Activated T-cell treated with anti-CD3 and anti-CD28 coated beads, Interleukin-2, amount 50 U/mL, for 1 hour (primary cell): ENCODE results near the gene TSFM.
"Not testable (repeated sequence)": the region's sequence is repeated elsewhere in the genome, so short reads cannot be mapped to it uniquely, and the experiment has no call there.

Source experiments
- DNase-seq: peaks from one replicate; pipeline ENCODE4 v3.0.0-alpha.2; 2020

The TSFM gene

DNA sequence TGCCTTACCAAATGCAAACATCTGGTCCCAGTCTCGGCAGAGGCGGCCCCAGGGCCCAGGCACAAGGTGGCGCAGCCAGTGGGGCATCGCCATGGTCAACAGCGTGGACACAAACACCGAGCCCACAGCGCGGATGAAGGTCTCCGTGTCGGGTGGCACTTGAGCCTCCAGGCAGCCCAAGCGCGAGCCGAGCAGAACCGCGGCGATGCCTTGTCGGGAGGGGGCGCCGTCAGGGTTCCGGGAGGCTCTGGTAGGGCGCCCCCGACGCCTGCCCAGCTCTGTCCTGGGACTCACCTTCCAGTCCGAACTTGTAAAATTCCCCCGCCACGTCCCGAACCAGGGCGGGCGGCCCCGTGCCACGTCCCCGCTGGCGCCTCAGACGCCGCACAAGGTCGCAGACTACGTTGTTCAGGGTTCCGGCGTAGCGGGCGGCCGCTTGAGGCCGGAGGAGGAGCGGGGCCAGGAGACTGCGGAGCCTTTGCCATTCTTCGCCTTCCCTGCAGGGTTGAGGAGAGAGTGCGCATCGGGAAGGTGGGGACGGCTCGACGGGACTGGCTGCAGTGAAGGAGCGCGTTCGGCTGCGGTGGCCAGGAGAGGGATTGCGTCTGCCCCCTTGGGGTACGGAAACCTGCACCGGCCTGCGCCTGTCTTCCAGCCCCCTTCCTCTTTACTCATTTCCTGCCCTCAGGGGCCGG lies 17.4 kb upstream of the TSFM start:
- peak; percentile 68 for DNase-seq

DNA sequence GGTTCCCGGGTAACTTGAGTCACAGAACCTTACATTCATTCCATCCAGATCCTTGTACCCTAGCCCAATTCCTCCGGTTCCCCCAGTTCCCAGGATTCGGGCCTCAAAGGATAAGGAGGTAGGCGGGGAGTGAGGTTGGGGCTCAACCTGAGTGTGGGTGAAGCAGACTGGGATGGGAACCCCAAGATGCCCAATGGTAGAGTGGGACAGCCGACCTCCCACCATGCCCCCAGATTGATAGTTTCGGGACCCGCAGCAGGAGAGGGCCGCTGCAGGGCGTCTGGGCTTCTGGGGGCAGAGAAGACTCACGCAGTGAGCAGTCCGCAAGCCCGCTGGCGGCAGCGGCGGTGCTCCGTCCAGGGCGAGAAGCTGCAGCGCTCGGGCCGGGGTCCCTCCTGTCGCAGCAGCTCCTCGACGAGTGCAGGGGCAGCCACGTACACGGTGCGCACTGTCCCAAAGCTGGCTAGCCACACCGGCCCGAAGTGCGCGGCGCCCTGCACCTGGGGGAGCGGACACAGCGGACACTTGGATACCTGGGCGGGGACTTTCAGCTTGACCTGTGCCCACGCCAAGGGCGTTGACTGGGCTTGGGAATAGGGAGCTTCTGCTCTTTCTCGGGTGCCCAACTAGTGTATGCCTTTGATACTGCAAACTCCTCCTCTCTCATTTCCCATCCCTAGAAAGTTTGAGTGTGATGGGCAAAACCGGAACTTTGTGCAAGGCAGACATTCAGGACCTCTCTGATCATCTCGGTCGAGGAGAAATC lies 16.7 kb upstream of the TSFM start:
- peak; percentile 31 for DNase-seq

DNA sequence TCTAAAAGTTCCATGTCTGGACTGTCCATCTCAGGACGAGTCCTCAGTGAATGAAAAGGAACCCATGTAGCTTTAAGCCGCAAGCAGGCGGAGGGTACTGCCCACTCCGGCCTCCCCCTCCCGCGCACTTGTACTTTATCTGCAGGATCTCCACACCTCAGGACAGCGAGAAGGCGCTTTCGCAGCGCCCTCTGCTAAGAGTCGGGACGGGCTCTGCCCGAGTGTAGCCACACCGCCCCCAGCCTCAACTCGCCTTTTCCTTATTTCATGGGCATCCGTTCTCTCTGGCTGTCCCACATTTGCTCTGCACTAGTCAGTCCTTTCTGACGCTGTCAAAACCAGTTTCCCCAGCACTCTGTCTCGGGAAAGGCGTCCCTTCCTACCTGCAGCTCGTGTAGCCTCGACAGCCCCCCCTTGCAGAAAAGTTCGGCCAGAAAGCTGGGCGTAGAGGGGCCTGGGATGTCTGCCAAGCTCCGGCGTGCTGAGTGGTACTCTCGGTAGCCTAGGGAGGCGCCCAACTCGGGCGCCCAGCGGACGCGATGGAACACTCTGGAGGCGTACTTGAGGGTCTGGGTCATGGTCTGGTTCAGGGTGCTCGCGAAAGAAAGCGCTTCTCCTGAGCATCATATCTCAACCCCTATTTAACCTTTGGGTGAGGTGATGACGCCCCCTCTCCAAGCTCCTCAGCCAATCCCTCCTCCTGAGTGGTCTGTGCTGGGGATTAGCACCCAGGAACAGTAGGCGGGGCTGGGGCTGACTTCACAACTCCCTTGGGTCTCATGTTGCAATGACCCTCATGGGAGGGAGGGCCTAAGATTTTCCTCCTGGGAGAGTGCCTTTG lies 15.9 kb upstream of the TSFM start, which contains the start of gene CYP27B1:
TSS of gene CYP27B1 (minus strand) at position 615 of the 841 bp plus-strand sequence. CDS start at position 578, 37 bp downstream.
- no peak for DNase-seq

DNA sequence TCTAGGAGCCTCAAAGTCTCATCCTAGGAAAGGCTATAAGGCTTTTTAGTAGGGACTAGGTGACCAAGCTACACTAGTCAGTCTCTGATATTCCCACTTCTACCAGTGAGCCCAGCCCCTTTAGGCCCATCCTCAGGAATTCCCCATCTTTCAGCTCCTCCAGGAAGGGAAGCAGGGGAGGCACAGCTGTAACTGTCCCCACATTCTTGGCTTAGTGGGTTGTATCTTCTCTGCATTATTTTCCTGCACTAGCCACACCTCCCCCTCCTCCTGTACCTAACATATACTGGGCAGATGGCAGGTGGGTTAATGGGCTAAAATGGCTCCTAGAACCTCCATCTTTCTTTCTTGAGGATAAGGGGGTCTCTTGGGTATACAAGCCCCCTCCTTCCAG lies 15.3 kb upstream of the TSFM start:
- no peak for DNase-seq

DNA sequence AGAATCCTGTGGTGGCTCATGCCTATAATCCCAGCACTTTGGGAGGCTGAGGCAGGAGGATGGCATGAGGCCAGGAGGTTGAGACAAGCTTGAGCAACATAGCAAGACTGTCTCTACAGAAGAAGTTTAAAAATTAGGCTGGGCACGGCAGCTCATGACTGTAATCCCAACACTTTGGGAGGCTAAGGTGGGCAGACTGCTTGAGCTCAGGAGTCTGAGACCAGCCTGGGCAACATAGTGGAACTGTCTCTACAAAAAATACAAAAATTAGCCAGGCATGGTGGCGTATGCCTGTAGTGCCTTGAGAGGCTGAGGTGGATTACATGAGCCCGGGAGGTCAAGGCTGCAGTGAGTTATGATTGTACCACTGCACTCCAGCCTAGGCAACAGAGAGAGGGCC lies 14.7 kb upstream of the TSFM start:
- DNase-seq, result no peak

DNA sequence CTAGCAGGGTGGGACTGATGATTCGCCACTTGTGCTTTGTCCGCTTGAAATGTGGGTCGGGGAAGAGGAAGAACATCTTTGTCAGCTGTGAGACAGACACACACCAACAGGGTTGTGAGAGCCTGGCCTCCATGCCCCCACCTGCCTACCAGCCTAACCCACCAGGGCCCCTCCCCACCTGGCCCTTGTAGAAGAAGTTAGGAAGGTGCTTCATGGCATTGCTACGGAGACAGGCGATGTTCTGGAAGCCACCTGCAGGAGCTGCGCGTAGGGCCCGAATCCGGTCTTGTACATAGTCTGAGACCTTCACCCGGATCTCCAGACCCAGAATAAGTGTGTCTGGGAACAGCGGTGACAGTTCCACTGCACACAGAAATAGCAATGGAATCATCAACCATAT lies 13.0 kb upstream of the TSFM start:
- DNase-seq, result no peak

DNA sequence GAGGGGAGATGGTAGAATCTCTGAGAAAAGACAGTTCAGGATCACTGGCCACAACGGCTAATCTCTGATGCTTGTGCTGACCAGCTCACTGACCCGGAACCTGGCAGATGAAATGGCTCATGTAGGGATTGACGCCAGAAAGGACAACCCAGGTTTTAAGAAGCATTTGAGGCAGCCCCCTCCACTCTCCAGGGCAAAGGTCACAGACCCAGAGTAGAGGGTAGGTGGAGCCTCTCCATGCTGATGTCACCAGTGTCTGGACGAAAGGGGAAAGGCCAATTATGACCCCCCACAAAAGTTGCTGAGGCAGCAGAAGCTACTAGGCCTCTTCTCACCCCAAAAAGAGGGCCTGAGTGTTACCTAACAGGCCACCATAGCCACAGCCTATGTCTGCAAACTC lies 11.9 kb upstream of the TSFM start:
- DNase-seq, result no peak

DNA sequence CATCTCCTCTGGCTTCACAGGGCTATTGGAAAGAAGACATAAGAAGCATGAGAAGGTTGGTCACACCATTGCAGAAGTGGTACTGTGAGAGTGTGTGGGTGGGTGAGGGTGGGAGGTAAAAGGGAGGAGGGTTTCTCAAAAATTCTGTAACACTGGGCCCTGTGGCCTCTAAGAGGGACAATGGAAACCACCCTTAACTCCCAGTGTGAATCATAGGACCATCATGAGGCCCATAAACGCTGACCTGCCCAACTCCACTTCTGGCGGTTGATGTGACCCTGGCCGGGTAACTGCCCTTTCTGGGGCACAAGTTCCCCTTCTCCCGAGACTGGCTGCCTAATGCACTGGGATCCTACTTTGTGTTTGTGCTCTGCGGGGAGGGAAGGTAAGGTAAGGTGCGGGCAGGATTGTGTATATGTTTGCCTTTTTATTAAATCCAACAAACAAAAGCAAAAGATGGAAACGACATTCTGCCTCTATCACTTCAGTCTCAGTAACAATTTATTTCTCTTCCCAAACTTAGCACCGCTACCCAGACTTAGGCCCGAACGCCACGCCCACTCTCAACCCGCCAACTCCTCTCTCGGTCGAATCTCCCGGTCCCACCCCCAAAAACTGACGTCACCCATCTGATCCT lies 11.2 kb upstream of the TSFM start:
- DNase-seq, result no peak

DNA sequence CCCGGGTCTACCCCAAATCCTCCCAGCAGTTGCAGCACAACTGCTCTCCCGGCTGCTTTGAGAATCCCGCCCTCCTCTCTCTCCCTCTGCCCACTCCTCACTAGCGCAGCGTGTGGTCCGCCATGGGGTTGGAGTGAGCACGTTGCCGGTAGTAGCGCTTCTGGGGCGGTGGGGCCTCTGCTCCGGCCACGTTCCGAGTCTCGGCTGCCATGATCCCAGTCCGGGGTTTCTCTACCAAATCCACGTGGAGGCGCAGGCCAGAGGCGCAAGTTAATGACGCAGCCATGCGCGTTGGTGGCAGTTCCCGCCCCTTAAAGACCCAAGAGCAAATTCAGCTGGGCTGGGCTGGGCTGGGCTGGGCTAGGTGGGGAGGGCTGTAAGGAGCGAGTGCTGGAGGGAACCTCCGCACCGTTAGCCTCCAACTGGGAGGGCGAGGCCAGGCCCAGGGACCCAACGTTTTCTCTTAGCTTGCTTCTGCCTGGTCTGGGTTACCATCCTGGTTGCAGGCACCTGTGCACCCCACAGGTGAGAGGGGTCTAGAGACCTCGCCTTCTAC lies 10.6 kb upstream of the TSFM start, which contains the start of gene METTL1:
TSS of gene METTL1 (minus strand) at position 233 of the 556 bp plus-strand sequence. CDS start at position 211, 22 bp downstream.
- peak; percentile 89 for DNase-seq

DNA sequence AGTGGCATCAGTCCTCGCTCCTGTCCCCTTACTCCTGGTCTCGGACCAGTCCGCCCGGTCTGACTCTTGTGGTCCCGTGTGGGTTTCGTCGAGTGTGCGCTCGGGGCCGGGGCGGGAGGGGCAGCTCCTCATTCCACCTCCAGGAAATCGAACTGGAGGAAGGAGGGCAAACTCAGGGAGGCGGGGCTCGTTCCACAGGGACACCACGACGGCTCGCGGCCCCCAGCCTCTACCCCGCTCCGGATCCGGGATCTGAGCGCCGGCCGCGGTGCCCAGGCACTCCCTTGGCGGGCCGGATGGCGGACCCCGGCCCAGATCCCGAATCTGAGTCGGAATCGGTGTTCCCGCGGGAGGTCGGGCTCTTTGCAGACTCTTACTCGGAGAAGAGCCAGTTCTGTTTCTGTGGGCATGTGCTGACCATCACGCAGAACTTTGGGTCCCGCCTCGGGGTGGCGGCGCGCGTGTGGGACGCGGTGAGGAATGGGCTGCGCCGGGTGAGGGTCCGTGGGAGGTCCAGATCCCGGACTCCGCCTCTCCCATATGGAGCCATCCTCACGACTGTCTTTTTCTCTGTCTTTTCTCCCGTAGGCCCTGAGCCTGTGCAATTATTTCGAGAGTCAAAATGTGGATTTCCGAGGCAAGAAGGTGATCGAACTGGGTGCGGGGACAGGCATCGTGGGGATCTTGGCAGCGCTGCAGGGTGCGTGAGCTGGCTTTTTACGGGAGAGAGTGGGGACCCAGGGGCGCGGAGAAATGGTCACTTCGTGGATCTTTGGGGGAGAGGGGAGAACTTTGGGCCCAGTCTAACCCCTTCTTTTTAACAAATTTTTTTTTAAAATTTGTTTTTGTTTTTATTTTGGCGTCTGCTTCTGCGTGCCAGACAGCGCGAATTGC lies 9.9 kb upstream of the TSFM start, which contains the start of gene EEF1AKMT3:
TSS of gene EEF1AKMT3 (plus strand) at position 186 of the 894 bp plus-strand sequence. CDS start at position 297, 111 bp downstream.
- DNase-seq, result no peak

DNA sequence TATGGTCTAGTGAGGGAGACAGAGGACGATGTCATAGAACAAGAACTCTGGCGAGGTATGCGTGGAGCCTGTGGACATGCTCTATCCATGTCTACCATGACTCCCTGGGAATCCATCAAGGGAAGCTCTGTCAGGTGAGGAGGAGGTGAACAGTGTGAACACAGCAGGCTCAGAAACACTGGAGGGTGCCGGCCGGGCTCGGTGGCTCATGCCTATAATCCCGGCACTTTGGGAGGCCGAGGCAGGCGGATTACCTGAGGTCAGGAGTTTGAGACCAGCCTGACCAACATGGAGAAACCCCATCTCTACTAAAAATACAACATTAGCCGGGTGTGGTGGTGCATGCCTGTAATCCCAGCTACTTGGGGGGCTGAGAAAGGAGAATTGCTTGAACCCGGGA lies 8.0 kb upstream of the TSFM start:
- DNase-seq, result not testable (repeated sequence)

DNA sequence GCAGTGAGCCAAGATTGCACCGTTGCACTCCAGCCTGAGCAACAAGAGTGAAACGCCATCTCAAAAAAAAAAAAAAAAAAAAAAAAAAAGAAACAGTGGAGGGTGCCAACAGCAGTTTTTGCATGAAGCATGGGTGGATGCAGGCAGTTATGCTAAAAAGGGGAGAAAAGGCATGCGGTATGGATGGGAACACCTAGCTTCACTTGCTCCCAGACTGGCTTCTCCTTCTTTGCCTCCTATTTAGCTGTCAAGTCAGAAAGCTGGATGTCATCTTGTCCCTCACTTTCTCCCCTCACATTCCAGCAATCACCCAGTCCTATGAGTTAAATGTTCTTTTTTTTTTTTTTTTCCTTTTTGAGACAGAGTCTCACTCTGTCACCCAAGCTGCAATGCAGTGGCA lies 7.5 kb upstream of the TSFM start:
- no peak for DNase-seq

DNA sequence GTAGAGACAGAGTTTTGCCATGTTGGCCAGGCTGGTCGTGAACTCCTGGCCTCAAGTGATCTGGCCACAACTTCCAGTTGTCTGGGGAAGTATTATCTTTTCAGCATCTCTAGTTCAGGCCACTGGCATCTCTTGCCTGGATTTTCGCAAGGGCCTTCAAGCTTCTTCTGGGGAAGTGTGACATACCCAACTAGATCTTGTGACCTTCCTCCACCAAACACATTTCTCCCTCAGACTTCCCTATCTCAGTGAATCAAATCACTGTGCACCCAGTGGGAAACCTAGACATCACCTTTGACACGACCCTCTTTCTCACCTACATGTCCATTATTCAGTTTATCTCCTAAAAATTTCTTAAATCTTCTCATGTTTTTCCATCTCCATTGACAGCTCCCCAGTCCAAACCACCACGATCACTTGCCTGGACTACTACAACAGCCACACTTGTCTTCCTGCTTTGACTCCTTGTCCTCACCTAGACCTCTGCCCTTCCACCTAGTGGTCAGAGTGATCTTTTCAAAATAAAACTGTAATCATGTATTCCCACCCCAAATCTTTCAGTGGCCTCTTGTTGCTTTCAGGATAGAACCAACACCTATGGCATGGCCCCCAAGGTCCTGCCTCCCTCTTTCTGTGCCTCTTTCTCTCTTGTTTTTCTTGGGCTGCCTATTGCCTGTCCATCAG lies 6.9 kb upstream of the TSFM start:
- no peak for DNase-seq

DNA sequence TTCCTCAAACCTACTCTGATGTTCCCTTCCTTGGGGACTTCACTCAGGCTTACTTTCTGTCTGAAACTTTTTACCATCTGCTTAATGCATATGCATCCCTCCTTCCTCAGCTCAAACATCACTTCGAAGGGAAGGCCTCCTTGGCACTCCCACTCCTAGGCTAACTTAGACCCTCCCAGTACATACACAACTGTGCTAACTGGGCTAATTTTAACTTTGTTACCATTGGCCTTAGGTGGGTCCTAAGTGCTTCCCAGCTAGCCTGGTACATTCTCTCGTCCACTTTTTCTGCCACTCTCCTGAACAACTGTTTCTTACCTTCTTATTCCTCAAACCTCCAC lies 6.4 kb upstream of the TSFM start:
- DNase-seq, result no peak

DNA sequence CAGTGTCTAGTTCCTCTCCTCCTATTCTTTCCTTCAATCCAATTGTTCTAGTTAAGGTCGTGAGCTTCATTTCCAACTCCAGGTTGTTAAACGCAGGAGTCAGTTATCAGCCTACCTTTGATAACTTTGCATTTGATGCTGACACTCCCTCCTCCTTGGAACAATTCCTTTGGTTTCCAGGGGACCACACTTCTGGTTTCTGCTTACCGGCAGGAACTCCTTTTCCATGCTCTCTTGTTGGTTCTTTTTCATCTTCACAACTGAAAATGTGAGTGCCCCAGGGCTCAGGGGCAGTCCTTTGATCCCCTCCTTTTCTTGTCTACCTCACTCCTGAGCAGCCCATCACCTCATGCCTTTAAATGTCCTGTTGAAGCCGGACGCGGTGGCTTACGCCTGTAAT lies 5.2 kb upstream of the TSFM start:
- no peak for DNase-seq

DNA sequence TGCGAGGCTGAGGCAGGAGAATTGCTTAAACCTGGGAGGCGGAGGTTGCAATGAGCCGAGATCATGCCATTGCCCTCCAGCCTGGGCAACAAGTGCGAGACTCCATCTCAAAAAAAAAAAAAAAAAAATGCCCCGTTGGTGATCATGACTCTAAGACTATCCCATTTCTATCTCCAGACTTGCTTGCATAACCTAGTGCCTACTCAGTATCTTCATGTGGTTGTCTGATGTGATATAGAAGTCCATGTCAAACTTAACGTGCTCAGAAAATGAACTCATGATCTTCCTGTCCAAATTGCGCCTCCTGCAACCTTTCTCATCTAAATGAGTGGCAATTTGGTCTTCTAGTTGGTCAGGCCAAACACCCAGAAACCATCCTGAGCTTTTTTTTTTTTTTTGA lies 4.7 kb upstream of the TSFM start:
- no peak for DNase-seq

DNA sequence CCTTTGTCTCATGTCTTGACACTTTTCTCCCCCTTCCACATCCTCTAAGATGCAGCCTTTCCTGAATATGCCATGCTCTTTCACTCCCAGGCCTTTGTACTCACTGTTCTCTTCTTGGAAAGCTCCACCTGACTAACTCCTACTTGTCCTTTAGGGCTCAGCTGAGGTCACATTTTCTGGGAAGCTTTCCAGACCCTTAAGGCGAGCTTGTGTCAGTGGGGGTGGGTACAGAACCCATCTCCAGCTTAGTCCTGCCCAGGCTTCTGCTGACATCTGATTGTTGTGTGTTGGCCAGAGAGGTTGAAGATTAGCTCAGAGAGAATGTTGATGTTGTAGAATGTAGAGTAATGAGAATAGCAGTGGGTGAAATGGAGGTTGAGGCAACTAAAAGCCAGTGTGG lies 2.9 kb upstream of the TSFM start:
- DNase-seq, result no peak

DNA sequence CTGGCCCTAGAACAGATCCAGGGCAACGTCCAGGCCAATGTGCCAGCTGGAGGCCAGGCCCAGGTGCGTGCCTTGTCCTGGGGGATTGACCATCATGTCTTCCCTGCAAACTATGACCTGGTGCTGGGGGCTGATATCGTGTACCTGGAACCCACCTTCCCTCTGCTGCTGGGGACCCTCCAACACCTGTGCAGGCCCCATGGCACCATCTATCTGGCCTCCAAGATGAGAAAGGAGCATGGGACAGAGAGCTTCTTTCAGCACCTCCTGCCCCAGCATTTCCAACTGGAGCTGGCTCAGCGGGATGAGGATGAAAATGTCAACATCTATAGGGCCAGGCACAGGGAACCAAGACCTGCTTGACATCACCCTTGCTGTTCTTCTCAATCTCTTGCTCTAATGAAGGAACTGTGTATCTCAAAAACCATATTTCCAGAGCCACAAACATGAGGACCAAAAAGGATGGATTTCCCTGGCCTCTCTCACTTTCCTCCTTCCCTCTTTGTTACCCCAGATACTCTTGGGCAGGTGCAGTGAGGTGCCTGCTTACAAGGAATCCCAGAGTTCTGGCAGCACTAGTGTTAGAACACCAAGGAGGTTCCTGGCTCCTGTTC lies 2.2 kb upstream of the TSFM start:
- no peak for DNase-seq

DNA sequence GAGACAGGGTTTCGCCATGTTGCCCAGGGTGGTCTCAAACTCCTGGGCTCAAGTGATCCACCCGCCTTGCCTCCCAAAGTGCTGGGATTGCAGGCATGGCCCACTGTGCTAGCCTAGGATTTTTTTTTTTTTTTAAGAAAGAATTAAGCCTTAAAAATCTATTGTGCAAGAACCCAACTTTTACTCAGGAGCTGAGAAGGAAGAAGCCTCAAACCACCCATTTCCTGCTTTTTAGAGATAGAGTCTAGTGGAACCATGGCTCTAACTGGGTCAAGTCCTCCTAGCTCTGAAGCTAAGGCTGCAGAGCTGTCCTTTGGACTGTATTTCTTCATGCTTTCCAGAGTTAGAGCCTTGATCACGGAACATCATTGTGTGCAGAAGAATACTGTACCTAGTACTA lies 1.3 kb upstream of the TSFM start:
- no peak for DNase-seq

DNA sequence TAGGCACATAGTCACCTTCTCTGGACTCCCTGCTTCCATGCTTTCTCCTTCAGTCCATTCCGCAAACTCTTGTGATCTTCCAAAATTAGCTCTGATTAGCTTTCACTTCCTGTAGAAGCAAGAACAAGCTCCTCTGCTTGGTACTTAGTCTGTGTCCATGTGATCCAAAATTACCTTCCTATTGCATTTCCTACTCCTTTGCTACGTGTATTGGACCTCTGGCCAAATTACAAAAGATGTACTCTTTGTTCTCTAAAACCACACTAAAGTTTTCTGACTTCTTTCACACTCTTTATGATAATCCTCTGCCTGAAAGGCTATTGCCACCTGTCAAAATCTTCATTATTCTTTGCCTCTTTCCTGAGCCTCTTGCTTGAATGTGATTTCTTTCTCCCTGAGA lies 786 bp upstream of the TSFM start:
- no peak for DNase-seq

DNA sequence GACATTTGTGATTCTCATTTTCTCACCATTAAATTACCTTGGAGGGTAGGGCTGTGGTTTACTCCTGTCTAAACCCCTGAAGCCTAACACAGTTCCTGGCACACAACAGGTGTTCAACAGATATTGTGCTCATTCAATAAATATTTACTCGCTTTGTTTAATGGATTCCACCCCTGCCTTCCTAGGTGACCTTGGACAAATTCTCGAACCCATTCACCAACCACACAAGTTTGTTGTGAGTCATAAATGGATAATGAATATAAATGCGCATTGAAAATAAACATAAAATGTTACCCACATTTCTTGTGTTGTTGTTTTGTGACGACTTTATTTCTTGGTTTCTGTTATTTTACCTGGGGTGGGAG lies 362 bp upstream of the TSFM start:
- DNase-seq, result no peak
